ENCODE data around the gene SEC14L2. TPM values are rescaled to one million over a fixed set of nuclear protein-coding genes. Genes with fewer than 3 reads are reported as not detected.

Gene SEC14L2
- total RNA-seq, 4 donors from 2014 or later = 16.6 to 45.4 (median 28.2) TPM

- no peak for TF ChIP-seq CTCF (IDR thresholded peaks at IDR 0.05)
- no peak for TF ChIP-seq POLR2A (IDR thresholded peaks at IDR 0.05)
- DNase-seq = no peak
- 68 to 69% methylated on average over 3 to 4 of the region's 4 CpGs for WGBS, 2 donors
- Histone ChIP-seq H3K9me3 (no peaks in the 10 kb centered on the region), H3K4me3 (no peak overlapping the region), H3K27me3 (no peaks in the 10 kb centered on the region), H3K27ac (peak overlapping the region in 1 of 4 donors; percentile 25), H3K4me1 (peaks cover 0 to 33% (median 3%) of the 10 kb centered on the region in 3 donors), H3K36me3 (peaks cover 0 to 99% (median 17%) of the 10 kb centered on the region in 3 donors)
- intact Hi-C loops (cut with DNase I) = no loop called here
These were observed 17.8 kb downstream of the SEC14L2 start for GRCh38 chr22:30414525-30415047.

- Histone ChIP-seq H3K4me3 (no peak overlapping the region), H3K36me3 (peaks cover 0 to 86% (median 17%) of the 10 kb centered on the region in 3 donors), H3K27ac (peak overlapping the region in 3 of 4 donors; percentile 29 to 69 (median 48)), H3K9me3 (no peaks in the 10 kb centered on the region), H3K27me3 (no peaks in the 10 kb centered on the region), H3K4me1 (peaks cover 7 to 51% (median 18%) of the 10 kb centered on the region in 3 donors)
- intact Hi-C loops (cut with DNase I) = no loop called here
- no peak for TF ChIP-seq POLR2A (IDR thresholded peaks at IDR 0.05)
- no peak for TF ChIP-seq CTCF (IDR thresholded peaks at IDR 0.05)
- DNase-seq = no peak
- WGBS, 2 donors = 24 to 43% methylated on average over 1 to 2 of the region's 2 CpGs
These were observed 19.6 kb downstream of the SEC14L2 start for GRCh38 chr22:30416403-30416802.

- Histone ChIP-seq H3K27ac (peak overlapping the region in 2 of 4 donors; percentile 39 to 69), H3K36me3 (peaks cover 0 to 82% (median 17%) of the 10 kb centered on the region in 3 donors)
These were observed 20.0 kb downstream of the SEC14L2 start for GRCh38 chr22:30416837-30417236.

GRCh38 chr22:30420347-30421125 is 23.7 kb downstream of the SEC14L2 start:
- TF ChIP-seq CTCF (IDR thresholded peaks at IDR 0.05) (no peak), POLR2A (IDR thresholded peaks at IDR 0.05) (no peak)
- 24 to 32% methylated on average over 5 to 6 of the region's 6 CpGs for WGBS, 2 donors
- H3K27me3 ChIP-seq = no peaks in the 10 kb centered on the region
- H3K27ac ChIP-seq = peak overlapping the region; percentile 71 to 99 (median 98)
- H3K4me1 ChIP-seq = peaks cover 39 to 73% (median 40%) of the 10 kb centered on the region in 3 donors
- no peaks in the 10 kb centered on the region for H3K9me3 ChIP-seq
- H3K36me3 ChIP-seq = peaks cover 0 to 45% (median 16%) of the 10 kb centered on the region in 3 donors
- H3K4me3 ChIP-seq = no peak overlapping the region
- no peak for DNase-seq
- intact Hi-C loops (cut with DNase I) = no loop called here

More at GRCh38 chr22:30416837-30417236, 20.0 kb downstream of the SEC14L2 start:
- H3K4me1 ChIP-seq = peaks cover 11 to 51% (median 23%) of the 10 kb centered on the region in 3 donors
- H3K27me3 ChIP-seq = no peaks in the 10 kb centered on the region
- intact Hi-C loops (cut with DNase I) = no loop called here
- no peaks in the 10 kb centered on the region for H3K9me3 ChIP-seq
- TF ChIP-seq POLR2A (IDR thresholded peaks at IDR 0.05) (no peak), CTCF (IDR thresholded peaks at IDR 0.05) (no peak)
- WGBS, 2 donors = 50 to 86% methylated on average over 1 of the region's 1 CpG
- no peak overlapping the region for H3K4me3 ChIP-seq
- no peak for DNase-seq

Measured in esophagus squamous epithelium (tissue), 5 donors.